ENCODE results near the gene SLC12A7. TPM values are rescaled to one million over a fixed set of nuclear protein-coding genes. Genes with fewer than 3 reads are reported as not detected.

Gene SLC12A7
- total RNA-seq, 2 experiments from 2014 or later, result 5.3 to 6.8 TPM

GRCh38 chr5:1057485-1058082, 54.3 kb downstream of the SLC12A7 start:
- ChIA-PET POLR2A (no interaction called here), CTCF (no interaction called here)

- ChIA-PET POLR2A (no interaction called here), CTCF (no interaction called here)
Measured at GRCh38 chr5:1056611-1057484, 55.0 kb downstream of the SLC12A7 start.

- ChIA-PET POLR2A (no interaction called here), CTCF (no interaction called here)
Measured at GRCh38 chr5:1055896-1056610, 55.8 kb downstream of the SLC12A7 start.

GRCh38 chr5:1054799-1055775, 56.8 kb downstream of the SLC12A7 start:
- POLR2A ChIA-PET, result no interaction called here

GRCh38 chr5:1054018-1054798, 57.7 kb downstream of the SLC12A7 start:
- ChIA-PET CTCF (no interaction called here), POLR2A (no interaction called here)

More at GRCh38 chr5:1054799-1055775, 56.8 kb downstream of the SLC12A7 start:
- CTCF ChIA-PET, result no interaction called here

GRCh38 chr5:1053391-1054017, 58.4 kb downstream of the SLC12A7 start:
- ChIA-PET POLR2A (no interaction called here), CTCF (no interaction called here)

- CTCF ChIA-PET, result no interaction called here
Measured at GRCh38 chr5:1052641-1053390, 59.0 kb downstream of the SLC12A7 start.

GRCh38 chr5:1052076-1052475, 59.8 kb downstream of the SLC12A7 start:
- ChIA-PET POLR2A (no interaction called here), CTCF (no interaction called here)

More at GRCh38 chr5:1052641-1053390, 59.0 kb downstream of the SLC12A7 start:
- POLR2A ChIA-PET, result no interaction called here

- POLR2A ChIA-PET, result no interaction called here
Measured at GRCh38 chr5:1051366-1051720, 60.5 kb downstream of the SLC12A7 start.

GRCh38 chr5:1050423-1051365, 61.2 kb downstream of the SLC12A7 start:
- ChIA-PET CTCF (no interaction called here), POLR2A (no interaction called here)

More at GRCh38 chr5:1051366-1051720, 60.5 kb downstream of the SLC12A7 start:
- CTCF ChIA-PET, result no interaction called here

GRCh38 chr5:1048861-1049838, 62.7 kb downstream of the SLC12A7 start:
- POLR2A ChIA-PET, result no interaction called here
- CTCF ChIA-PET, result no interaction called here

GRCh38 chr5:1048162-1048721, 63.6 kb downstream of the SLC12A7 start:
- ChIA-PET CTCF (no interaction called here), POLR2A (no interaction called here)

GRCh38 chr5:1047332-1047965, 64.4 kb downstream of the SLC12A7 start:
- POLR2A ChIA-PET, result no interaction called here
- CTCF ChIA-PET, result no interaction called here

GRCh38 chr5:1045960-1046560, 65.8 kb downstream of the SLC12A7 start:
- CTCF ChIA-PET, result no interaction called here
- POLR2A ChIA-PET, result no interaction called here

- ChIA-PET POLR2A (no interaction called here), CTCF (no interaction called here)
Measured at GRCh38 chr5:1044117-1044516, 67.7 kb downstream of the SLC12A7 start.

All from activated CD8-positive, alpha-beta memory T cell treated with anti-CD3 and anti-CD28 coated beads for 36 hours (primary cell).